ENCODE measurements around the gene SLC44A3. TPM values are rescaled to one million over a fixed set of nuclear protein-coding genes. Genes with fewer than 3 reads are reported as not detected.

The SLC44A3 gene
- polyA plus RNA-seq, 4 donors = 9.5 to 90.3 (median 19.5) TPM

GRCh38 chr1:94778808-94779207, 41.3 kb upstream of the SLC44A3 start:
- Histone ChIP-seq H3K4me1 (ENCODE audit: control insufficient read depth in 3 of 3, insufficient read depth in 2 of 3, low read depth in 1 of 3, low read length in 2 of 3) (peaks cover 0 to 6% (median 0%) of the 10 kb centered on the region in 3 donors), H3K36me3 (ENCODE audit: control insufficient read depth in 3 of 3, insufficient read depth in 2 of 3, low read depth in 1 of 3, low read length in 3 of 3) (peaks cover 0 to 10% (median 3%) of the 10 kb centered on the region in 3 donors), H3K27ac (ENCODE audit: low read depth in 1 of 3, low read length in 2 of 3) (no peak overlapping the region), H3K9me3 (ENCODE audit: control insufficient read depth in 2 of 2, insufficient read depth in 1 of 2, low read depth in 1 of 2, low read length in 1 of 2) (peaks cover 0 to 8% of the 10 kb centered on the region in 2 donors), H3K27me3 (ENCODE audit: control insufficient read depth in 3 of 3, insufficient read depth in 3 of 3, low read length in 3 of 3) (no peaks in the 10 kb centered on the region), H3K4me3 (ENCODE audit: low read depth in 1 of 3, low read length in 3 of 3) (no peak overlapping the region)
- DNase-seq (no peak), FAIRE-seq (no peak)

GRCh38 chr1:94783342-94784189, 36.6 kb upstream of the SLC44A3 start:
- FAIRE-seq (no peak), DNase-seq (peak; percentile 42 to 72)
- Histone ChIP-seq H3K36me3 (ENCODE audit: control insufficient read depth in 3 of 3, insufficient read depth in 2 of 3, low read depth in 1 of 3, low read length in 3 of 3) (peaks cover 0 to 3% (median 2%) of the 10 kb centered on the region in 3 donors), H3K9me3 (ENCODE audit: control insufficient read depth in 2 of 2, insufficient read depth in 1 of 2, low read depth in 1 of 2, low read length in 1 of 2) (no peaks in the 10 kb centered on the region), H3K4me1 (ENCODE audit: control insufficient read depth in 3 of 3, insufficient read depth in 2 of 3, low read depth in 1 of 3, low read length in 2 of 3) (peaks cover 0 to 6% (median 0%) of the 10 kb centered on the region in 3 donors), H3K4me3 (ENCODE audit: low read depth in 1 of 3, low read length in 3 of 3) (no peak overlapping the region), H3K27me3 (ENCODE audit: control insufficient read depth in 3 of 3, insufficient read depth in 3 of 3, low read length in 3 of 3) (no peaks in the 10 kb centered on the region), H3K27ac (ENCODE audit: low read depth in 1 of 3, low read length in 2 of 3) (peak overlapping the region in 1 of 3 donors; percentile 88)
- WGBS, 3 donors = 53 to 58% (median 54%) methylated on average over 12 of the region's 12 CpGs

- Histone ChIP-seq H3K36me3 (ENCODE audit: control insufficient read depth in 3 of 3, insufficient read depth in 2 of 3, low read depth in 1 of 3, low read length in 3 of 3) (peaks cover 0 to 3% (median 2%) of the 10 kb centered on the region in 3 donors), H3K27ac (ENCODE audit: low read depth in 1 of 3, low read length in 2 of 3) (peak overlapping the region in 1 of 3 donors; percentile 88), H3K4me1 (ENCODE audit: control insufficient read depth in 3 of 3, insufficient read depth in 2 of 3, low read depth in 1 of 3, low read length in 2 of 3) (peaks cover 0 to 6% (median 0%) of the 10 kb centered on the region in 3 donors), H3K9me3 (ENCODE audit: control insufficient read depth in 2 of 2, insufficient read depth in 1 of 2, low read depth in 1 of 2, low read length in 1 of 2) (no peaks in the 10 kb centered on the region), H3K4me3 (ENCODE audit: low read depth in 1 of 3, low read length in 3 of 3) (no peak overlapping the region), H3K27me3 (ENCODE audit: control insufficient read depth in 3 of 3, insufficient read depth in 3 of 3, low read length in 3 of 3) (no peaks in the 10 kb centered on the region)
- 89 to 96% (median 90%) methylated on average over 7 of the region's 7 CpGs for WGBS, 3 donors
- no peak for FAIRE-seq
- no peak for DNase-seq
These were observed 36.0 kb upstream of the SLC44A3 start for GRCh38 chr1:94784190-94784515.

DNA sequence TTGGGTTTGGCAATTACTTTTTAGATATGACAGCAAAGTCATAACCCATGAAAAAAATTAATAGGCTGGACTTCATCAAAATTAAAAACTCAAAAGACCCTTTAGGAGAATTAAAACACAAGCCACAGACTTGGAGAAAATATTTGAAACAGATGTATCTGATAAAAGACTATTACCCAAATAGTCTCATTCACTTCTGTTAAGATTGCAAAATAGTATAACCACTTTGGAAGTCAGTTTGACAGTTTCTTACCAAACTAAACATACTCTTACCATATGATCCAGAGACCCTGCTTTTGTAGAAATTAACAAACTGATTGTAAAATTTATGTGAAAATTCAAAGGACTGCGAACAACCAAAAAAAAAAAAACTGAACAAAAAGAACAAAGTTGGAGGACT, 32.5 kb upstream of the SLC44A3 start:
- Histone ChIP-seq H3K9me3 (ENCODE audit: control insufficient read depth in 2 of 2, insufficient read depth in 1 of 2, low read depth in 1 of 2, low read length in 1 of 2) (no peaks in the 10 kb centered on the region), H3K36me3 (ENCODE audit: control insufficient read depth in 3 of 3, insufficient read depth in 2 of 3, low read depth in 1 of 3, low read length in 3 of 3) (peaks cover 0 to 2% (median 0%) of the 10 kb centered on the region in 3 donors), H3K4me1 (ENCODE audit: control insufficient read depth in 3 of 3, insufficient read depth in 2 of 3, low read depth in 1 of 3, low read length in 2 of 3) (peaks cover 0 to 6% (median 0%) of the 10 kb centered on the region in 3 donors), H3K27me3 (ENCODE audit: control insufficient read depth in 3 of 3, insufficient read depth in 3 of 3, low read length in 3 of 3) (no peaks in the 10 kb centered on the region), H3K4me3 (ENCODE audit: low read depth in 1 of 3, low read length in 3 of 3) (no peak overlapping the region), H3K27ac (ENCODE audit: low read depth in 1 of 3, low read length in 2 of 3) (no peak overlapping the region)
- WGBS, 3 donors = 85 to 94% (median 90%) methylated on average over 1 of the region's 1 CpG
- DNase-seq (no peak), FAIRE-seq (no peak)

DNA sequence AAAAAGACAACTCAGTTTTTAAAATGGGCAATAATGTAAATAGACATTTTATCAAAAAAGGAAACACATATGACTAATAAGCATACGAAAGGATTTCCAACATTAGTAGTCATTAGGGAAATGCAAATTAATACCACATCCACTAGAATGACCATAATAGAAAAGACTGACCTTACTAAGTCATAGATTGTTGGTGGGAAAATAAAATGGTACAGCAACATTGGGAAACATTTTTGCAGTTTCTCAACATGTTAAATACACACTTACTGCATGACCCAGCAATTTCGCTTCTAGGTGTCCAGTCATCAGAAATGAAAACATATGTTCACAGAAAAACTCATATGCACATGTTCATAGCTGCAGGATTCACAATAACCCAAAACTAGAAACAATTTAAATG, 29.9 kb upstream of the SLC44A3 start:
- Histone ChIP-seq H3K27me3 (ENCODE audit: control insufficient read depth in 3 of 3, insufficient read depth in 3 of 3, low read length in 3 of 3) (no peaks in the 10 kb centered on the region), H3K4me1 (ENCODE audit: control insufficient read depth in 3 of 3, insufficient read depth in 2 of 3, low read depth in 1 of 3, low read length in 2 of 3) (no peaks in the 10 kb centered on the region), H3K9me3 (ENCODE audit: control insufficient read depth in 2 of 2, insufficient read depth in 1 of 2, low read depth in 1 of 2, low read length in 1 of 2) (no peaks in the 10 kb centered on the region), H3K27ac (ENCODE audit: low read depth in 1 of 3, low read length in 2 of 3) (no peak overlapping the region), H3K36me3 (ENCODE audit: control insufficient read depth in 3 of 3, insufficient read depth in 2 of 3, low read depth in 1 of 3, low read length in 3 of 3) (peaks cover 0 to 2% (median 0%) of the 10 kb centered on the region in 3 donors), H3K4me3 (ENCODE audit: low read depth in 1 of 3, low read length in 3 of 3) (no peak overlapping the region)
- DNase-seq (no peak), FAIRE-seq (no peak)
- whole genome bisulfite sequencing, 3 donors = 83 to 95% (median 84%) methylated on average over 2 of the region's 2 CpGs

DNA sequence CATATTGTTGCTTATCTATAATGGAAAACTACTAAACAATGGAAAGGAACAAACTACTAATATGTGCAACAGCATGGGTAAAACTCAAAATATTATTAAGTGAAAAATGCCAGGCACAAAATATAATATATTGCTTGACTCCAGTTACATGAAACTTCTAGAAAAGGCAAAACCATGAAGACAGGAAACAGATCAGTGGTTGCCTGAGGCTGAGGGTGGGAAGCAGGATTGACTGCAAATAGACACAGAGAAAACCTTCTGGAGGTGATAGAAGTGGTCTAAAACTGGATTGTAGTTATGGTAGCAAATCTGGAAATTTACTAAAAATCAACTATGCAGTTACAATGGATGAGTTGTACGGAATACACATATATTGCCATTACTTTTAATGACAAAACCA, 29.5 kb upstream of the SLC44A3 start:
- H3K27me3 ChIP-seq (ENCODE audit: control insufficient read depth in 3 of 3, insufficient read depth in 3 of 3, low read length in 3 of 3) = no peaks in the 10 kb centered on the region
- no peak overlapping the region for H3K4me3 ChIP-seq (ENCODE audit: low read depth in 1 of 3, low read length in 3 of 3)
- no peaks in the 10 kb centered on the region for H3K9me3 ChIP-seq (ENCODE audit: control insufficient read depth in 2 of 2, insufficient read depth in 1 of 2, low read depth in 1 of 2, low read length in 1 of 2)
- no peak for FAIRE-seq
- no peak overlapping the region for H3K27ac ChIP-seq (ENCODE audit: low read depth in 1 of 3, low read length in 2 of 3)
- 94 to 100% (median 96%) methylated on average over 1 of the region's 1 CpG for WGBS, 3 donors
- DNase-seq = no peak
- no peaks in the 10 kb centered on the region for H3K36me3 ChIP-seq (ENCODE audit: control insufficient read depth in 3 of 3, insufficient read depth in 2 of 3, low read depth in 1 of 3, low read length in 3 of 3)
- no peaks in the 10 kb centered on the region for H3K4me1 ChIP-seq (ENCODE audit: control insufficient read depth in 3 of 3, insufficient read depth in 2 of 3, low read depth in 1 of 3, low read length in 2 of 3)

DNA sequence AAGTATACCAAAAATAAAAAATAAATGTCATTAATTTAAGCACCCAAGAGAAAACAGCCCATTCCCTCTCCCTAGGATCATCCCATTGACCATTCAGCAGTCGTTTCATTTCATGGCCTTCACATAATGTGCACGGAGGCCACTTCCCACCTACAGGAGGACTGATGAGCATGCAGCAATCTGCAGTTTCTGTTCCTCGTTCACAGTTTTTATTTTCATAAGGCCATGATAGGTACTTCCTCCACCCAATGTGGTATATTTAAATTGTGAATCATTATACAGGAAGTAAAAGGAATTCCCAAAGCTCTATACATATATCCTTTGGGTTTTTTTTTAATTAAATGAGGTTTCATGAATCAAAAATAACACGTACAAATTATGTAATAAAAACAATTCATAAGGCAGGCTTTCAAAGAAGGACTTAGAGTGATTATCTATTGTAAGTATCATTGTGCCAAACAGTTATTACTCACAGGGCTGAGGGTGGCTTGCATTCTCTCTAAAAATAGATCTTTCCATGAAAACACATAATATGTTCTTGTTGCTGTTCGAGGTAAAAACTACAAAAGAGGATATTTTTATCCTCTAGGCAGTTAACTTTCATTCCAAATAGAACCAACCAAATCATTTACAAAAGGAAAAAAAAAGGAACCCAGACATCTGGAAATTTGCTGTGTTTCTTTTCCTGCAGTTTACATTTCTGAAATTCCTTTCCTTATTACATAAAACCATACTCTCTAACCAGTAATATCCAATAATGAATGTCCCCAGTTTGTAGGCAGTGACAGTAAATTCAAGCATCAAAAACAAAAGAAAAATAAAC, 27.5 kb upstream of the SLC44A3 start:
- no peak for DNase-seq

DNA sequence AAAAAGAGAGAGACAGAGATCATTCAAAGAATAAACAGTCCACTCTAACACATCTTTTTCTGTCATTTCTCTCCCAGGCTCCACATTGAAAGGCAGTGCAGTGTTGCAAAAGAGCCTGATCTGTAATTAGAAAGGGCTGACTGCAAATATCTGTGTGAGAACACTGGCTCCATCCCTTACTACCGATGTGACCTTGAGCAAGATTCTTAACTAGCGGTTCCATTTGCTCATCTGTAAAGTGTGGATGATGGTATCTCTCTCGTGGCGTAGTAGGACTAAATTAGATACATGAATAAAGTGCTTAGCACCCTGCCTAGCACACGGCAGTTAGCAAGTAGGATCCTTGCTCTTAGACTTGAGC, 26.9 kb upstream of the SLC44A3 start:
- DNase-seq (no peak), FAIRE-seq (no peak)
- Histone ChIP-seq H3K36me3 (ENCODE audit: control insufficient read depth in 3 of 3, insufficient read depth in 2 of 3, low read depth in 1 of 3, low read length in 3 of 3) (peaks cover 0 to 3% (median 0%) of the 10 kb centered on the region in 3 donors), H3K4me3 (ENCODE audit: low read depth in 1 of 3, low read length in 3 of 3) (no peak overlapping the region), H3K27ac (ENCODE audit: low read depth in 1 of 3, low read length in 2 of 3) (peak overlapping the region in 2 of 3 donors; percentile 26 to 42), H3K9me3 (ENCODE audit: control insufficient read depth in 2 of 2, insufficient read depth in 1 of 2, low read depth in 1 of 2, low read length in 1 of 2) (no peaks in the 10 kb centered on the region), H3K4me1 (ENCODE audit: control insufficient read depth in 3 of 3, insufficient read depth in 2 of 3, low read depth in 1 of 3, low read length in 2 of 3) (no peaks in the 10 kb centered on the region), H3K27me3 (ENCODE audit: control insufficient read depth in 3 of 3, insufficient read depth in 3 of 3, low read length in 3 of 3) (no peaks in the 10 kb centered on the region)
- WGBS, 3 donors = 51 to 80% (median 79%) methylated on average over 5 of the region's 5 CpGs

More for the DNA sequence above, 27.5 kb upstream of the SLC44A3 start:
- FAIRE-seq = no peak
- no peak overlapping the region for H3K4me3 ChIP-seq (ENCODE audit: low read depth in 1 of 3, low read length in 3 of 3)
- WGBS, 3 donors = 43 to 74% (median 56%) methylated on average over 5 of the region's 5 CpGs
- H3K4me1 ChIP-seq (ENCODE audit: control insufficient read depth in 3 of 3, insufficient read depth in 2 of 3, low read depth in 1 of 3, low read length in 2 of 3) = no peaks in the 10 kb centered on the region
- peak overlapping the region in 2 of 3 donors; percentile 15 to 79 for H3K27ac ChIP-seq (ENCODE audit: low read depth in 1 of 3, low read length in 2 of 3)
- no peaks in the 10 kb centered on the region for H3K9me3 ChIP-seq (ENCODE audit: control insufficient read depth in 2 of 2, insufficient read depth in 1 of 2, low read depth in 1 of 2, low read length in 1 of 2)
- no peaks in the 10 kb centered on the region for H3K27me3 ChIP-seq (ENCODE audit: control insufficient read depth in 3 of 3, insufficient read depth in 3 of 3, low read length in 3 of 3)
- peaks cover 0 to 3% (median 0%) of the 10 kb centered on the region in 3 donors for H3K36me3 ChIP-seq (ENCODE audit: control insufficient read depth in 3 of 3, insufficient read depth in 2 of 3, low read depth in 1 of 3, low read length in 3 of 3)

All from small intestine (tissue), 7 donors.